NCI-H446 treated with DMSO at 0.1 percent for 48 hours (cell line): ENCODE measurements around the gene SLC4A11.

Experiments used
- DNase-seq: peaks from one replicate; lab custom pipeline; 2025; lab: John Stamatoyannopoulos, UW

Gene SLC4A11

DNA sequence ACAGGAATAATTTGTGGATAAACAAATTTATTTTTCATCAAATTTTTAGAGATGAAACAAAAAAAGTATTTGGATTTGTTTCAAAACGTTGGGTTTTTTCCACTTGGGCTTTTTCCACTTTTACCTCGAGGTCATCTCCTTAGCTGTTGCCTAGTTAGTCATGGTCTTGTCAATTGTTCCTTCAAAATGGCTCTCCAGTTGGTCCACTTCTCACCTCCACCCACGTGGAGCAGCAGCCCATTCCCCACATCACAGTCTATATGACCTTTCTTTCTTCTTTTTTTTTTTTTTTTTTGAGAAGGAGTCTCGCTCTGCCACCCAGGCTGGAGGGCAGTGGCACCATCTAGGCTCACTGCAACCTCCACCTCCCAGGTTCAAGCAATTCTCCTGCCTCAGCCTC is 6.7 kb upstream of the SLC4A11 start:
- no peak for DNase-seq

DNA sequence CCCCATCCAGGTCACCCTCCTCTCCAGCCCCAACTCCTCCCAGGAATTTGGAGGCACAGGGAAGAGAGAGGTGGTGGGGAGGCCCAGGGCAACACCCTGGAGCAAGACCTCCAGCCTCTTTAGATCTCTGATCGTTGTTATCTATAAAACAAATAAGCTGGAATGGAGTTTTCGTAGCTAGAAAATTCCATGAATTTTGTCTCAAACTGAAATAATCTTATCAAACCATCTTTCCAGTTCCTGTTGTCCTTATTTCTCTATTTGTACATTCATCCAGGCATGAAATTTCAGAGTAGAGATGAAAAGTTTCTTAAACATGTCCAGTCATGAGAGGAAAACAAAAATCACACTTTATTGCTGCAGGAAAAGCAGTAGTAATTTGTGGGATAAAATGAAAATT is 6.2 kb upstream of the SLC4A11 start:
- DNase-seq, result no peak

DNA sequence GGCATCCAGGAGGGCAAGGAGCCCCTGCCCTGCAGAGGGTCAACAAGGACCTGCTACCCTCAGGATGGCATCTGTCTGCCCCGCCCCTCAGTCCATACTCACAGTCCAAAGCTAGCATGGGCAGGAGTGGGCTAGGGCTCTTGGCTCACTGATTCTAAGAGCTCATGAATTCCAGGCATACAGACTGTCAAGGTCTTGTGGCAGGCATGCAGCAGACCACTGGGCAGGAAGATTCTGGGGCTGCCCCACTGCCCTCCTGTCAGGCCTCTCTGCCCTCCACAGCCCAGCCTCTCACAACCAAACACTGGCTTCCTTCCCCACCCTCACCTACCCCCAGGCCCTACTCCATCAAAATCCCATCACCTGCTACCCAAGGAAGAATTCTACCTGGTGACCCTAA is 5.6 kb upstream of the SLC4A11 start:
- no peak for DNase-seq

DNA sequence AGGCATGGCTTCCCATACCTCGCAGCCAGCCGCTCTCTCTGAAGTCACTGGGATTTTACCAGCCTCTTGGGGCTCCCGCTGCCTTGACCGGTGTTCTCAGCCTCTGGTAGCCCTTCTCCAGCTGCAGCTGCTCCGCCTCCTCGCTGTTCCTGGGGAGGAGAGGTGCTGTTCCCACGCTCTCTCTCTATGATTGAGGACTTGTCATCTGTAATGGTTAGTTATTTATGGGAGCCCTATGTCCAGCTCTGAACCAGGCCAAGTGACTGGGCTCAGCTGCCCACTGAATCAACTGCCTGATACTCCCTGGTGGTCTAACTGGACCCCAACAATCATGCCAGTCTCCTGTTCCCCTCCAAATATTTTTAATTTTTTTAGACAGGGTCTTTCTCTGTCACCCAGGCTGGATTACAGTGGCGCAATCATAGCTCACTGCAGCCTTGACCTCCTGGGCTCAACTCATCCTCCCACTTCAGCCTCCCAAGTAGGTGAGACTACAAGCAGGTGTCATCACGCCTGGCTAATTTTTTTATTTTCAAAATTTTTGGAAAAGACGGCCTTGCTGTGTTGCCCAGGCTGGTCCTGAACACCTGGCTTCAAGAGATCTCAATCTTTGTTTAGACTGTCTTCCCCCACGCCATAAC is 4.8 kb upstream of the SLC4A11 start:
- no peak for DNase-seq

DNA sequence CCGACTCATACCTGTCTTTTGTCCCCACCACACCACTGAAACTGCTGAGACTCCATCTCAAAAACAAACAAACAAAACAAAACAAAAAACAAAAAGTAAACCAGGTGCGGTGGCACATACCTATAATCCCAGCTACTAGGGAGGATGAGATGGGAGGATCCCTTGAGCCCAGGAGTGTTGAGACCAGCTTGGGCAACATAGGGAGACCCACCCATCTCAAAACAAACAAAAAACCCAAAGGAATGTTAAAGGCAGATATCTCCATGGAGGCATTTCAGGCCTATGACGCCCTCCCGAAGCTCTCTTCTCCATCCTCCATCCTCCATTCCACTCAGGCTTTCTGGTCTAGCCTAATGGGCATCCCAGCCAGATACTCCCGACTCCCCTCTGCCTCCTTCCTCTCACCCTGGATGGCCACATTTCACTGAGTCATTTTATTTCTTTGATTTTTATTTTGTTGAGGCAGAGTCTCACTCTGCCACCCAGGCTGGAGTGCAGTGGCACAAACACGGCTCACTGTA is 3.2 kb upstream of the SLC4A11 start:
- DNase-seq, result no peak

DNA sequence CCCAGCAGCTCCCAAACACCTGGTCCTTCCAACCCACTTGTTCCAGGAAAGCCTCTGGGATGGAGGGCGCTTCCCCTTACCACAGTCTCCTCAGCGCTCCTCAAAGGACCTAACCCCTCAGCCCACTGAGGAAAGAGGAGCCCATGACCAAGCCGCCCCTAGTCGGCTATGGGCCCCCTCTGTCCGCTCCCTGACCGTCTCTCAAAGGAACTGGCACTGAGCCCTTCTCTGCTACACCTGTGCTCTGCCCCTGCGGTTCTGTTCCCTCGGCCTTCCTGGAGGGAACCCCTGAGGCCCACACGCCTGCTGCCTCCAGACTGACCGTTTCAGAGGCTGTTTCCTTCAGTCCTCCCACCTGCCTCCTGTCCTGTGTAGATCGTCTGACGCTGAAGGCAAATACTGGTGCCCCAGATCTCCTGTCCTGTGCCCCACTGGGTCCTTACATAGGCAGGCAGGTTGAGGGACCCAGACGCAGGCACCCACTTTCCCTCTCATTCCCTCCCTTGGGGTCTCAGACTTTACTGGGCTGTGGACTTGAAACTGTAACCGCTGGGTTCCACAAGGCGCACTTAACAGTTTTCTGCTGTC is 1.9 kb upstream of the SLC4A11 start:
- no peak for DNase-seq

DNA sequence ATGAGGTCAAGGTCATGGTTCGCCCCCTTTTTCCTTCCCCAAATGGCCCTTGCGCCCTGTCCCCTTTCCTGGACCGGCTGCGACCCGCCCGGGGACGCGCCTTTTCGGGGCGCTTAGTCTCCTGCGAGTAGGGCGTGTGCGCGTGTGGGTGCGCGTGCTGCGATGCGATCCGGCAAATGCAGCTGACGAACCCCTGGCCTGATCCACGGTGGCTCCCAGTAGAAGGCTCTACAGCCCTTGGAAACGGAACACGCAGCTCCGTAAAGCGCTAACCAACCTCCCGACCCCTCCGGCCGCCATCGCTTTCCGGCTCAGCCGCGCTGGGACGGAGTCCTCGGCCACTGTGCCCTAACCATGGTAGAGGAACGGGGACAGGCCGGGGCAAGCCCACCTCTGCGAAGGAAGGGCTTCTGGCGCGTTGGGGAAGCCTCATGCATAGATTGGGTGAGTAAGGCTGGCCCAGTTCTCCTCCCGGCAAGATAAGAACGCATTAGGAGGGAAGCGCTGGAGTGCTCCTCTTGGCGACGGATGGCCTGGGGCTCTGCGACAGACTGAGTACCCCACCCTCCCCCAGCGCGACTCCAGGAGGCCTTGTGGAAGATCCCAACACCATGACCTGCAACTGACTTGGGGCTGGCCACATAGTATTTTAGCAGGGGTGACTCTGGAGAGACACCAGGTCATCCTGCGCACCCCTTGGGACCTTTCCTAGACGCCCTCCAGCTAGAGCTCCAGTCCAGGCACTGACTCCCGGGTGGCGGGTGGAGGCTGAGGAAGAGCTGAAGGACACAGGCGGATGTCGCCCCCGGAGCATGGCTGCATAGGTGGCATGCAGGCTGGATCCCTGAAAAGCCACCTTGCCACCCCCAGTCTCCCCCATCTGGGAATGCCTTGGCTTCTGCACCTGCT is 1.1 kb upstream of the SLC4A11 start:
- no peak for DNase-seq

DNA sequence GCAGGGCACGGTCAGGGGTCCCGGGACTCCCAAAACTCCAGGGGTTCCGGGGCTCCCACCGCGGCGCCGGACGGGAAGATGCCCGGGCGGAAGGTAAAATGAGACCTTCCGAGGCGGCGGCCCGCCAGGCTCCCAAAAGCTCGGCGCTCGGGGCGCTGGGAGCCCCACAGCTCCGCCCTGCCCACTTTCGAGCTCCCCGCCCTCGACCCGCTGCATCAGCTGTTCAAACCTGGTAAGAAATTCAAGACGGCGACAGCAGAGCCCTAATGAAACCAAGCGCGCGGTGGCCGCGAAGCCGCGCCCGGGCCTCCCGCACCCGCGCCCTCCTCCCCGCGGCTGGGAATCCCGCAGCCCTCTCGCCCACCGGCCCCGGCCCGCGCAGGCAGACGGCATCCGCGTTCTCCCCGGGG is 369 bp downstream of the SLC4A11 start:
- DNase-seq, result no peak

DNA sequence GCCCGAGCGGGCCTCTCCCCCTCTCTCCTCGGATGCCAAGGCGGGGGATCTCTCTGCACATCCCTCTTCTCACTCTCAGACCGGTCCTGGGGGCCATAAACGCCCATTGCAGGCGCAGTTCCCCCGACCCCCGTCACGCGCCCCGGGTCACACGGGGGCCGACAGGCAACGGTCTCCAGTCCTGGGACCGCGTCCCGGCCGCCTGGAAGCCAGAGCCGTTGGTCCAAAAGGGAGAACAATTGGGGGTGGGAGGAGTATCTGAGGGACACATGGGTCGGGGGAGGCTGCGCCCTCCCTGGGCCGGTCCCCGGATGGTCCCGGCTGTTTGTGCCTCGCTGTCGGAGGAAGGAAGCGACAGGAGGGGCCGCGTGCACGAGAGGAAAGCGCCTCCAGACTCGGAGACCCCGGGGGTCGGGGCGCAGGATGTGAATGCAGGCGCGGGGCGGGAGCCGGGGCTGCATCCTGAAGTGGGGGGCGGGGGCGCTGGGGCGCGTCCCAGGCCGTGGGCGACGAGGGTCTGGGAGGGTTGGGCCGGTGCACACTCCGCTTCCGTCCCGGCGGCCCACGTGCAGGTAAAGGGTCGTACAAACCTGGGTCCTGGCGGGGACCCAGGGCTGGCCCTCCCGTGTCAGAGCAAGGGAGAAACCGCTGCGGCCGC is 903 bp downstream of the SLC4A11 start:
- no peak for DNase-seq

DNA sequence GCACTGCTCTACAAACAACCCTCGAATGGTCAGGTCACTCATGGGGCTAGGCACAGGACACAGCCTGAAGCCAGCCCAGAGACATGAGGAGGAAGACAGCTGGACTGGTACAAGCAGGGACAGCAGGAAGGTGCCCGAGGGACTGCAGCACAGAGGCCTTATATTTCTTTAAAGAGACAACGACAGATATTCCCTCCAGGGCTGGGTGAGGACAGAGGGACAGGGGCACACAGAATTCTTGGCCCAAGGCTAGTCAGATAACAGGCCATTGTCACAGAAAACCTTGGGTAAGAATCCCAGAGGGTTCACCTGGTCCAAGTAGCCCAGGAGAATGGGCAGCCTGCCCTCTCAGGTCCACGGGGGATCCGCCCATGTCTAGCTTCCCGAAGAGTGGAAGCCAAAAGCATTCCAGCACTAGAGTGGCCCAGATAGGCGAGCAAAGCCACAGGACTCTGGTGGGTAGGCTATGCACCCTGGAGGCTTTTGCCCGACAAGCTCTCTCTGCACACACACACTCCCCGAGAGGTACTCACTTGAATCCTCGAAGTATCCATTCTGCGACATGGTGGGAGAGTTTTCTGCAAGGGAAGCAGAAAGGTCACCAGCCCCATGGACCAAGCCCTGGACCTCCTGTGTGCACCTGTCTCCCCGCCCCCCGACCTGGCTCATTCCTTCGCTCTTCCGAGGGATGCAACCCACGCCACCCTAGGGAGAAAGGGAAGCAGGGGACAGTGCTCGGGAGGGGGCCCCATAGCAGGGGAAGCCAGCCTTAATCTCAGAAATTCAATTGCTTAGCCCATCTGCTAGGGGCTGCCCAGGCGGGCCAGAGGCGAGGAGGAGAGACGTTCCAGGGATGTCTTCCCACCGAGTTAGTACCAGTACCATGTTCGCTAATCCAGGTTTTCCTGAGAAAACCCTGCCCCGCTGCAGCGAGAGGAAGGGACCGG is 1.7 kb downstream of the SLC4A11 start:
- DNase-seq, result no peak

DNA sequence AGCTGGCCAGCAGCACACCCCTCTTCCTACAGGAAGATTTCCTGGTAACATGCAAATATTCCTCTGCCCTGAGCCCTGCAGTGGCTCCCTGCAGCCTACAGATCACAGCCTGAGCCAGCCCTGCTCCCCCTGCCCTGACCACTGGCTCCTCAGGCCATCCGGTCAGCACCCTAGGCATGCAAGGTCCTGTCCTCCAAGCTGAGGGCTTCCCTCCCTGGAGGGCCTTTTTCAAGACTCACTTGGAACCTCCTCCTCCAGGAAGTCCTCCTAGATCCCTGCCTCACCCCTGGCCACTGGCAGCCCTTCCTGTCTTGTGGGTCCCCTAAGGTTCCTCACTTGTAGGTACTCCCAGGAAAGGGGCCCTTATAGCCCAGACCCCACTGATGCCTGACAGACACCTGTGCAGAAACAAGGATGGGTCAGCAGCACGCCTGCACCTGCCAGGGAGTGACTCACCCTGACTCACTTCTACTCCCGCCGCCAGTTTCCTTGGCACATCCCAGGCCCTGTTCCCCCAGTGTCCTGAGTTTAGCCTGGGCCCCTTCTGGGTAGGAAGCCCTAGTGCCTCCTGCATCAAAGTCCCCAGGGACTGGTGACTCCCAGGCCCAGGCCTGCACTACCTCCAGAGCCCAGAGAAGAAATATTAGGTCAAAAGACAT is 3.2 kb downstream of the SLC4A11 start:
- no peak for DNase-seq

DNA sequence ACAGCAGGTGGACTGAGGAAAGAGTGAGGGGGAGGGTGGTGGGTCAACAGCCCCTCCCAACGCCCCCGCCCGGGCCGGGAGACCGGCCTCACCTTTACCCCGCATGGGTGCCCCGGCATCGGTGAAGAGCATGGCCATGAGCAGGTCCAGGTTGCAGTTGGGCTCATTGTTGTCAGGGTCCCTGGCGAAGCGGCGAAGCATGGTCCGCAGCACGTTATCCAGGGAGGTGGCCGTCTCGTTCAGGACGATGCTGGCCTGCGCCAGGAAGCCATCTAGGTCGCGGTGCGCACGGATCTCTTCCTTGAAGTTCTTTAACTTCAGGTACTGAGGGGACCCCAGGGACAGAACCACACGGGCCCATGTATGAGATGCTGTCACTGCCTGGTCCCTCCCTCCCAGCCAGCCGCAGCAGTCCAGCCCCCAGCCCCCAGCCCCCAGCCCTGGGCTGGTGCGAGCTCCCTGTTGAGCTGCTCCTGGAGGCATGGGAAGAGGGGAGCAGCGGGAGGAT is 4.9 kb downstream of the SLC4A11 start:
- DNase-seq, result no peak

DNA sequence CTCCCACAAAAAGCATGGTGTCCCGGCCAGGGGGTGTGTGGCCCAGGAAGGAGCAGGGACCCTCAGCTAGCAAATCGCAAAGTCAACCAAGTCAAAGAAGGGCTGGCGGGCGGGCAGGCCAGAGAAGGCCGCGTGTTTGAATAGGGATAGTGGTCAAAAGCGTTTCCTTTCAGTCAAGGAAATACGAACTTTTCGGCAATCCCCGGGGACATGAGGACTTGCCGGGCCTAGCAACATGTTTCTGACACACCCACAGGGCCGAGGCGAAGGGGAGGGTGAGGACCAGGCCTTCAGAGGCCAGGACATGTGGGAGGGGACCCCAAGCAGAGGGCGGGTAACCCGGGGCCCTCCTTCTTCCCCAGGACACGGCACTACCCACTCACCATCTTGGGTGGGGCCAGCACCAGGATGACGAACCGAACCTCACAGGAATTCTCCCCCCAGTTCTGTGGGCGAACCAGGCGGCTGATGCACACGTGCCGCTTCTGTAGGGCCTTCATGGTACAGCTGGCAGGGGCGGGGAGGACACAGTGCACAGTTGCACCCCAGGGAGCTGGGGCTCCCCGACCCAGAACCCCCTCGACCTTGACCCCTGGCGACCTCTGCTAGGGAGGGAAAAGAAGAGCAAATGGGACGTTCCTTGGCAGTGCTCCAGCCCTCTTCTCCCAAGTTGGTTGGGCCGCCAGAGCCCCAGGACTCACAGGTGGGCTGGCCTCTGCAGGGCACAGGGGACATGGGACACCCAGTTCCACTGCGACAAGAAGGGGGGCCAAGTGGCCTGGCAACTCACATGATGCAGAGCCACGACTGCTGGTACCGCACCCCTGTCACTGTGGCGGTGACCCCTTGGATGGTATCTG is 5.6 kb downstream of the SLC4A11 start:
- DNase-seq, result no peak

DNA sequence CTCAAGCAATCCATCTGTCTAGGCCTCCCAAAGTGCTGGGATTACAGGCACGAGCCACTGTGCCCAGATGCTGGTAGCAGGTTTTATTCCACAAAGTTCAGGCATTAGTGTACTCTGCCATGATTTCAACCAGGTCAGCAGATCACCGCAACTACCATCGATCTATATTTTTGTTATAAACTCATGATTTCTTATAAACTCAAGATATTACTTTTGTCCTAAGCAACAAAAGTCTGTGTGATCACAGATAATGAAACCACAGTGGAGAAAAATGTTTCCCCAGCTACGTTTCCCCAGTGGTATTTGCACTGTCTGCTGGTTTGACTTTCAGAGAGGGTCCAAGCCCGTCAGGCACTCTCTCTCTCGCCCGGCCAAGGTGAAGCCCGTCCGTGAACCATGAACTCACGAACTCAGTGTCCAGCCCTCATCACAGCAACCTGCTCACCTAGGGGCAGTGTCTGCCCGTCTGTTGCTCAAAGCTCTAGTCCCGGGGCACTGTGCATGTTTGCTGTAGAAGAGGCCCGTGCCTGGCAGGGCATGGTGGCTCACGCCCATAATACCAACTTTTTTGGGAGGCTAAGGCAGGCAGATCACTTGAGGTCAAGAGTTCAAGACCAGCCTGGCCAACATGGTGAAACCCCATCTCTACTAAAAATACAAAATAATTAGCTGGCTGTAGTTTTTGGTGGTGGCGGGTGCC is 7.0 kb downstream of the SLC4A11 start:
- DNase-seq, result no peak

DNA sequence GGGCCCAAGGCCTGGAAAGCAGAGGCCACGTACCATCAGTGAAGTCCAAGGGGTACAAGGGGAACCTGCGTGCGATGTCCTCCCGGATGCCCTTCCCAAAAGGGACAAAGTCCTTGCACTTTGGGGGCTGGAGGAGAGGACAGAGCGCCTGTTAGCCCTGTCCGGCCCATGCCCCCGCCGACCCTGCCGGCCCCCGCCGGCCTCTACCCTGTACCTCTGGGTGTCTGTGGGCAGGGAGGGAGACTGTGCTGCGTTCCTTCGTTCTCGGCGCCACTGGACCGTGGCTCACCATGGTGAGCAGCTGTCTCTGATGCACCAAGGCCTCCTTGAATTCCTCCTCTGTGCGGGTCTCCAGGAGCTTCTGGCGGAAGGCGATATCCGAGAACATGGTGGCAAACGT is 7.9 kb downstream of the SLC4A11 start:
- no peak for DNase-seq

DNA sequence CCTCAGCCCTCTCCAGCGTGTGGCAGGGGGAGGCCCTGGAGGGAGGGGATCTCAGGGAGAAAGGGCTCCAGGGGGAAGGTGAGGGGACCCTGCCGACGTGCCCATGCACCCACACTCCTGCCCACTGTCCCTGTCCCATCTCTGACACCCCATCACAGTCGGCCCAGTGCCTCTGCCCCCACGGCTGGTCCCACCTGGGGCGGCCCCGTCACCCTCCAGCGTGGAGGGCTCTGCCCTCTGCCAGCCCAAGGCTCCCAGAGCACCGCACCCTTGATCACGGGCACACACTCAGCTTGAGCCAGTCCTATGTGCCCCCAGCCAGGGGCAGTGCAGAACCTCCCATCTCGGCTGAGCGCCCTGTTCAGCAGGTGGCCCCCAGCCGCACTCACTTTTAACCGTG is 9.2 kb downstream of the SLC4A11 start:
- no peak for DNase-seq

DNA sequence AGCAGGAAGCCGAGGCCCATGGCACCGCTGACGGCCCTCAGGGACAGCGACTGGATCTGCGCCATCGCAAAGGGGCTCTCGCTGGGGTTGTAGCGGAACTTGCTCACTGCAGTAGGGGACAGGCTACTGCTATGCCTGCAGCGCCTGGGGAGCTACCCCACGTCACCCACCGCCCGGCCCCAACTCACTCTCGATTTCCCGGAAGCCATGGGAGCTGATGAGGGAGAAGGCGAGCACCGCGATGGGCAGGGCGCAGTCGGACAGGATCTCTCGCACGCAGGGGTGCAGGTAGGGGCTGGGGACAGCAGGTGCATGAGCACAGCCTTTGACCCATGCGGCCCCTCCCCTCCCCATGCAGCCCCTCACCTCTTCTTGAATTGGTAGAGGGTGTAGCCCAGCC is 9.8 kb downstream of the SLC4A11 start:
- DNase-seq, result no peak

DNA sequence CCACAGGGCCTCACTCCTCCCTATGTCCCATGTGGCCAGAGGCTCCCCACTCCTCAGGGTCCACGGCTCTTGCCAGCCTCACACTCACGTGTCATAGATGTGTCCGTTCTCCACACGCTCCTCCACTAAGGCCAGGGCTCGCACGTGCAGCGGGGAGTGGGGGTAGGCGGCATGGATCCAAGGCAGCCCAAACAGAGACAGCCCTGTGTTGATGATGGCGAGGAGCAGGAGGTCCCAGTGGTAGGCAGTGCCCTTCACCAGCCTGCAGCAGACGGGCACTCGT is 10.3 kb downstream of the SLC4A11 start:
- DNase-seq, result no peak
